Heart left ventricle (tissue), 13 donors: ENCODE results near the gene TNRC6B.

Experiments
- CTCF ChIP-seq, 12 donors: fragments of 200-600 bp; sonication (generic) in 4 of 12; IDR thresholded peaks; one replicate each; pipeline versions ENCODE4 v1.5.0 to v1.8.0; 2018 to 2022; ENCODE audit warnings: antibody characterized with exemption in 12 of 12, mild to moderate bottlenecking in 5 of 12
- POLR2A ChIP-seq, 2 donors: fragments of 450-650 bp; IDR thresholded peaks; one replicate each; pipeline ENCODE4 v1.6.1; 2017; ENCODE audit warnings: antibody characterized with exemption in 2 of 2, mild to moderate bottlenecking in 2 of 2, moderate library complexity in 2 of 2
- donor health status: ischemic (EF 13 %, LVEDD 7.1; RV severe dilation, severe dysfunction).
- donor health status: DM: no; HTN: yes; CAD: no.
- donor health status: DM: no; HTN: no; CAD: no.
- donor health status: ischemic (EF 25% LVEDD 6.9; RV normal size, moderate dysfunction).
- donor health status: ischemic (EF 25% LVEDD 5.7; RV mildly dilated, moderate dysfunction).
- donor health status: ischemic (EF 35%, LVEDD 5.7; RV mildly dilated, moderate dysfunction).
- donor health status: nonischemic (EF 11% LVEDD 7.7; RV severe dilation, severe dysfunction).
- donor health status: DM: yes; HTN: yes; CAD: no.
- donor health status: PGD.
- donor health status: ischemic (EF 29% LVEDD 5.4; RV normal size, mild dysfunction).
- donor health status: nonischemic (EF 23%, LVEDD 6.1; RV moderate dilation, normal function).

- TF ChIP-seq CTCF (IDR thresholded peaks at IDR 0.05) (no peak), POLR2A (IDR thresholded peaks at IDR 0.05) (no peak)
Measured at GRCh38 chr22:40294696-40295095, 117.0 kb downstream of the TNRC6B start.
